HG02973 (cell line): ENCODE results near the gene DIDO1.
"Not testable (repeated sequence)": the region's sequence is repeated elsewhere in the genome, so short reads cannot be mapped to it uniquely, and the experiment has no call there.

Experiments
- ATAC-seq: cut with Tn5 transposase; IDR thresholded peaks from one replicate; pipeline ENCODE4 v1.9.1; 2021; ENCODE audit warnings: moderate library complexity; ENCODE audit not compliant: unreplicated experiment

The DIDO1 gene

DNA sequence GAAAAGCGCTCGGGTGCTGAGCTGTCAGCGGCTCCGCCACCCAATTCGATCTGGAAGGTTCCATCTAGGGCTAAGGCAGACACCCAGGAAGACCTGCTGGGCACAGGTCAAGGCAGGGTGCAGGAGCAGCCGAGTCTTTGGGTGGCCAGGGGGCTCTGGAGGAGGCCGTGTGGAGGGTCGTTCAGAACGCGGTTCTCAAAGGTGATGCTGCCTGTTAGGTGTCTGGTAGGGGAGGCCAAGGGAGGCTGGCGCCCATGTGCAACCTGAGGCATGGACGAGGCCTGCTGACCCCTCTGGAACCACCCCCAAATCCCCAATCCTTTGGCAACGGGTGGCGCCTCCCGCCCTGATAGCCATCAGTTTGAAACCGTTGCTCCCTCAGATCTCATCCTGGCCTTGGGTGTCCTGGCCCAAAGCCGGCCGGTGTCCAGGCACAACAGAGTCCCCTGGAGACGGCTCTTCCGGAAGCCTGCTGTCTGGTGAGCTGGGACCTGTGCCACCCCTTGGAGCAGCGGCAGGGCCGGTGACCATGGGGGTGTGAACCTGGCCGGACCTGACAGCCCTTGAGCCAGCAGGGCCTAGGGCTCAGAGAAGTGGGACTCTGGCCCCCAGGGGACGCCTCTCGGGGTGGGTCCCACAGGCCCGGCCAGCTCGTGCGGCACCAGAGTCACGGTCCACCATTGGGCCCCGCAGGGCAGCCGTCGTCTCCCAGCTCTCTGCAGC lies 36.7 kb upstream of the DIDO1 start:
- no peak for ATAC-seq

DNA sequence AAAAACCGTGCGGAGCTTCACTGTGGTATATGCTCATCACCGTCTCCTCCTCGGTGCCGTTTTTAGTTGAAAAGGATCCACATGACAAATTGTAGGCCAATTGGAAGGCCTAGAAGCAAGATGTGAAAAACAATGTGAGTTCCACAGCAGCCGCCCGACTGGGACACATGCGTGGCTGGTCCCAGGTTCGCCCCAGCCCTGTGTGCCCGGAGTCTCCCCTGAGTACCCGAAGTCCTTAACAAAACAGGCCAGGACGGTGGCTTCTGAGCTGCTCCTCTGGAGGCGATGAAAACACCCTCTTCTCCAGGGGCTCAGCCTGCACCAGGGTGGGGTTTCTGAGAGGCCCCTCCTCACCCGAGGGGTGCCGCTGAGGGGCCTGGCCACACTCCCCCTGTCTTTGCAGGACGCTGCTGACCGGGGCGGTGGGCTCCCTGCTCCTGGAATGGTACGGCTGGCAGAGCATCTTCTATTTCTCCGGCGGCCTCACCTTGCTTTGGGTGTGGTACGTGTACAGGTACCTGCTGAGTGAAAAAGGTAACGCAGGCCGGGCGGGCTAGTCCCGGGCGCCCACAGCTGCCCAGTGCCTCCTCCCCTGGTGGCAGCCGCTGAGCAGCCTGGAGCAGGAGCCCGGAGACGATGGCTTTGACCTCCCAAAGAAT lies 36.0 kb upstream of the DIDO1 start:
- ATAC-seq = no peak

DNA sequence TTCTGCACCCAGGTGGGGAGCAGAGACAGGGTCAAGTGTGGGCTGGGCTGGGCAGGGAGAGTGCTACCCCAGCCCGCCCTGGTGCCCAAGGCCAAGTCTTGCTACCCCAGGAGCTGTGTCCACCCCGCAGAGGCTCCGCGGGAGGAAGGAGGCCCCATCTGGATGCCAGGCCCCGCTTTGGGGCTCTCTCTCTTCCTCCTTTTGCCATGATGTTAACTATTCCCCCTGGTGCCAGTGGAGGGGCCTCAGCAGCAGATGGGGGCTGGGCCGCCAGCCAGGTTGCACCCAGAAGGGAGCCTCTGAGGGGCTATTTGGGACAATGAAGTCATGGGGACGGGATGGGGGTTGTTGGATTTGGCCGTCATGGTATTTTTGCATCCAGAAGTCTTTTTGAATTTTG lies 35.5 kb upstream of the DIDO1 start:
- no peak for ATAC-seq

DNA sequence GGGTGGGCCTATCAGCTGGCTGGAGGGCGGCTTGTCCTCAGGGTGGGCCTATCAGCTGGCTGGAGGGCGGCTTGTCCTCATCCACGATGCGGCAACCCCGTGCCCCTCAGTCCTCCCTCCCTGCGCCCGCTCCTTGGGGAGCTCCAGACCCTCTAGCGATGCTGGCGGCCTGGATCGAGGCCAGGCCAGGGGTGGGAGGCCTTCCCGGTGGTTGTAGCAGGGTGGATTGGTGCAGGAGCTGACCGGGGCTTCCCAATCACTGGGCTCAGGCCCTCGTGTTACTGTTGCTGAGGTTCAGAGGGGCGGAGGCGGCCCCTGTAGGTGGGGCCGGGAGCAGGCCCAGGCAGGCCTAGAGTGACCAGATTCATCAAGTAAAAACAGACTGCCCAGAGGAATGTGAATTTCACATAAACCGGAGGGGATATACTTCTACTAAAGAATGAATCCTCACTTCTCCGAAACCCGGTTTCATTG lies 35.0 kb upstream of the DIDO1 start:
- no peak for ATAC-seq

DNA sequence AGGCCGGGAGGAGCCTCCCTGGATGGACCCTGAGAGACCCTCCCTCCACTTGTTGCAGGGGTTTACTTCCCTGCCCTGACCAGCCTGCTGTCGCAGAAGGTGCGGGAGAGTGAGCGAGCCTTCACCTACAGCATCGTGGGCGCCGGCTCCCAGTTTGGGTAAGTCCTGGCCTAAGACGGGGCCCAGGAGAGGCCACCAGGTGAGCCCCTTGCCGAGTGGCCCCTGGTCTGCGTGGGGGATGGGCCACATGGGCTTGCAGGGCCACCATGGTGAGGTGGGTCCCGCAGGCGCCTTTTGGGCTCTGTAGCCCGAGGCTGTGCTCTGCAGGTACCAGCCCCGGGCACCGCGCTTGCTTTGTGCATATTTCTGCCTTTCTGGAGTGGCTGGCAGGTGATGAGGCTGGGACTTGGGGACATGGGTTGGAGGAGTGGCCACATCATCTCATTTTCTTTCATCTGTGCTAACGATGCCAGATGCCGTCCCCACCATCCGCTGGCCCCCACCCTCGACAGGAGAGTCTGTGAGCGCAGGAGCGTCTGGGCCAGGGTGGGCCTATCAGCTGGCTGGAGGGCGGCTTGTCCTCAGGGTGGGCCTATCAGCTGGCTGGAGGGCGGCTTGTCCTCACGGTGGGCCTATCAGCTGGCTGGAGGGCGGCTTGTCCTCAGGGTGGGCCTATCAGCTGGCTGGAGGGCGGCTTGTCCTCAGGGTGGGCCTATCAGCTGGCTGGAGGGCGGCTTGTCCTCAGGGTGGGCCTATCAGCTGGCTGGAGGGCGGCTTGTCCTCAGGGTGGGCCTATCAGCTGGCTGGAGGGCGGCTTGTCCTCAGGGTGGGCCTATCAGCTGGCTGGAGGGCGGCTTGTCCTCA lies 34.4 kb upstream of the DIDO1 start:
- not testable (repeated sequence) for ATAC-seq

DNA sequence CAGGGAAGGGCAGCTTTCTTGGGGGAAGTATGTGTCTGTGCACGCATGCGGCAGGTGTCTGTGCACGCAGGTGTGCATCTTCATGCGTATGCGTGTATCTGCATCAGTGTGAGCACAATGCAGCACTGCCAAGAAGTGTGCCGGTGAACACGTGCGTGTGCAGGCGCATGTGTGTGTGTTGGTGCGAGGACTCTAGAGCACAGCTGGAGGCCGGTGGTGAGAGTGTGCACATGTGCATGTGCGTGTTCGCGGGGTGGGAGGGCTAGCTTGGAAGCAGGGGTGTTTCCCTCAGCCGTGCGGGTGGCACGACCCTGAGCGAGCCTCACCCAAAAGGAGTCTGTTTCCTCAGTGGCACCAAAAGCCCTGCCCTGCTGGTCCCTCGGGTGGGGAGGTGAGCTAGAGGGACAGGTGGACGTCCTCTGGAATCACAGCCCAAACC lies 33.7 kb upstream of the DIDO1 start:
- ATAC-seq = no peak

DNA sequence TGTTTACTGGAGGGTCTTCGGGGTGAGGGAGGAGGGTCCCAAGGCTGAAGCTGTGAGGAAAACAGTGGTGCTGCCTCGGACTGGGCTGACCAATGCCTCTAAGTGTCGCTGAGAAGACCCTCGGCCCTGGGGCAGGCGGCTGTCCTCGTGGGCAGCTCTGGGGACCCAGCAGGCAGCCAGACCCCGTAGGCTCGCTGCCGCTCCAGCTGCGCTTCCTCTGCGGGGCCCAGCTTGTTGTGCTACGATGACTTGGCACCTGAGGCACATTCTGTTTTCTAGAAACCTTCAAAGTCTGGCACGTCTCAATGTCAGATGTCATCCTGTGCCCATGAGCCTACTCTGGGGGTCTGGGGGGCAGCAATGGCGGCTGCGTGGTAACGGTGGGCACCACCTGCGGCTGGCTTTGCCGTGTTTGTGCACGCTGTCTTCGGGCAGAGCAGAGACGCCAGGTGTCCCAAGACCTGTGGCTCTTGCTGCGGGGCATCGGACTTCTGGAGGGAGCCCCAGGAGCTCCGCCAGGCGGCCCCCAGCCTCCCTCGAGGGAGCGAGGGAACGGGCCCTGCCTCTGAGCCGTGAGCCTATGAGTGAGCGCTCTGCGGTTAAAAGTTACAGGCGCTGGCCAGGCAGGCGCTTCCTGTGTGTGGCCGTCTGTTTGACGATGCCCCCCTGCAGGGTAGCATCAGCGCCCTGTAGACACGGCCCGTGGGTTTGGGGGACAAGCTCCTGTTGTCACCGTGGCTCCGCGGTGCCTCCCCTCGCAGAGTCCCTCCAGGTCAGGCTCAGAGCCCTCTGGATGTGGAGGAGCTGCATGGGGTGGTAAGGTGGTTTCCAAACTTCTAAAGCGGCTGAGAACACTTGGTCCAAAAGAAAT lies 33.0 kb upstream of the DIDO1 start:
- no peak for ATAC-seq

DNA sequence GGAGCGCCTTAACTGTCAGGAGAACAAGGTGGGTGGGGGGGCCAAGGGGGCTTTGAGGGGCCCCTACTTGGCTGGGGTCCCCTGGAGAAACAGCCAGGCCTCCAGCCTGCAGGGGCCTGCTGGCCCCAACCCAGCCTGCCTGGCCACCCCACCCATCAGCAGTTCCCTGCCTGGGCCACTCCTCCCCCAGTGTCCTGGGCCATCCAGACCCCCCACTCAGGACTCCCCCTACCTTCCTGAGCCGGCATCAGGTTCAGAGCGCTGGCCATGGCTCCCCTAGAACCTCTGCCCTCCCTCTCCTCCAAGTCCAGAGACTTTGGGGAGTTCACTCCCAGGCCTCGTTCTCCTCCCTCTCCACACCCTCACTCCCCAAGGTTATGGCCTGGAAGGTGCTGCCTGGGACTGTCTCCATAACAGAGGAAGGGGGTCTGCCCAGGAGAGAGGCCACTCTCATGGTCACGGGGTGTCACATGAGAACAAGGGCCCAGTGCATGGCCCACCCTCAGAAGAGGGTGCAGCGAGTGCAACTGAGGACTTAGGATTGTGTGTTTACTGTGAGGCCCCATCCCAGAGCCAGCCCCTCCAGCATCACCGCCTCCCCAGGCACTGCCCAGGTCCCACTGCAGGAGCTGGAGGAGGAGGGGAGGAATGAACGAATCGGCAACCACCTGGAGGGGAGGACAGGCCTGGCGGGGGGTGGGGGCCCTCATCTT lies 32.2 kb upstream of the DIDO1 start:
- ATAC-seq = no peak

DNA sequence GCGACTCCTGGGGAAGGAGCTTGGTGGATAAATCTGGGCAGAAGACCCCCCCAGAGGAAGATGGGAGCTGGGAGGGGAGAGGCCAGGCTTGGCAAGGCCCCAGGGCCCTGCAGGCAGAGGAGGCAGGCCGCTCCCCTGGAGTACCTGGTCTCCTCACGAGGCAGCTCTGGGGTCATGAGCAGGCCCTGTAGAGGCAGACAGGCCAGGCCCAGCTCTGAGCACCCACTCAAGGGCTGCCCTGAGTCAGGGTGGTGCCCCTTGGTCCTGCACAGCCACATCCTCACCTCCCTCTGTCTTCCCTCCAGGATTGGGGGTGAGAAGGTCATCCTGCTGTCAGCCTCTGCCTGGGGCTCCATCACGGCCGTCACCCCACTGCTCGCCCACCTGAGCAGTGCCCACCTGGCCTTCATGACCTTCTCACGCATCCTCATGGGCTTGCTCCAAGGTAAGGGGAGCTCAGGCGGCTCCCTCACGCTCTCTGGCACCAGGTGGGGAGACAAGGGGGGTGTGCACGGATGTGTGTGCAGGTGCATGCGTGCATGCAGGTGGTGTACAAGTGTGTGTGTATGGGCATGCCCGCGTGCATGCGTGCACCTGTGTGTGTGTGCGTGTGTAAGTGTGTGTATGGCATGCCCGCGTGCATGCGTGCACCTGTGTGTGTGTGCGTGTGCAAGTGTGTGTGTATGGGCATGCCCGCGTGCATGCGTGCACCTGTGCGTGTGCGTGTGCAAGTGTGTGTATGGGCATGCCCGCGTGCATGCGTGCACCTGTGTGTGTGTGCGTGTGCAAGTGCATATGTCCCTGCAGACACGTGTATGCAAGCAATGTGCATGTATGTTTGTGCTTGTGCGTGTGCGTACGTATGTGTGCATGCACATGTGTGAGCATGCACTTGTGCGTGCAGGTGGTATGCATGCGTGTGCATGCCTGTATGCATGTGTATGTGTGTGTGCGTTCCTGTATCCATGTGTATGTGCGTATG lies 31.1 kb upstream of the DIDO1 start:
- ATAC-seq = no peak

DNA sequence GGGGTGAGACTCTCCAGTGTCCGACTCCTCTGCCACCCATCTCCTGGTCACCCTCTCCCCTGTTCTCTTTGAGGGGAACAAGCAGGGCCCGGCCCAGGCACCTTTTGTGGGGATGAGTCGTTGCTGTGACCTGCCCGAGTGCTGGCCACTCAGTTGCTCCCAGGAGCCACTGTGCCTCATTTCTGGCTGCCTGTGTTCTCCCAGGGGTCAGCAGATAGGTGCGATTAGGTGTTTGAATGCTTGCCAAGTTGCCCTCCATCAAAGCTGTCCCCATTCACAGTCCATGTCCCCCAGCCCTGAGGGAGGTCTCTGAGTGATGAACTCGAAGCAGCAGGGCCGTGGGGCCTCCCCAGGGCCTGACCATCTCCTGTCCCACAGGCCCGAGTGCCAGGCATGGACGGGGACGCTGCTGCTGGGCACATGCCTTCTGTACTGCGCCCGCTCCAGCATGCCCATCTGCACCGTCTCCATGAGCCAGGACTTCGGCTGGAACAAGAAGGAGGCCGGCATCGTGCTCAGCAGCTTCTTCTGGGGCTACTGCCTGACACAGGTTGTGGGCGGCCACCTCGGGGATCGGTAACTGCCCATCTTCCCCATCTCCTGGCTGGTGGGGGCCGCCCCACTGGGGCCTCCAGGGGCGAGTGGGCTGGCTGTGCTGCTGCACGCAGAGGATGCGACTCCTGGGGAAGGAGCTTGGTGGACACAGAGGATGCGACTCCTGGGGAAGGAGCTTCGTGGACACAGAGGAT lies 30.3 kb upstream of the DIDO1 start:
- no peak for ATAC-seq

DNA sequence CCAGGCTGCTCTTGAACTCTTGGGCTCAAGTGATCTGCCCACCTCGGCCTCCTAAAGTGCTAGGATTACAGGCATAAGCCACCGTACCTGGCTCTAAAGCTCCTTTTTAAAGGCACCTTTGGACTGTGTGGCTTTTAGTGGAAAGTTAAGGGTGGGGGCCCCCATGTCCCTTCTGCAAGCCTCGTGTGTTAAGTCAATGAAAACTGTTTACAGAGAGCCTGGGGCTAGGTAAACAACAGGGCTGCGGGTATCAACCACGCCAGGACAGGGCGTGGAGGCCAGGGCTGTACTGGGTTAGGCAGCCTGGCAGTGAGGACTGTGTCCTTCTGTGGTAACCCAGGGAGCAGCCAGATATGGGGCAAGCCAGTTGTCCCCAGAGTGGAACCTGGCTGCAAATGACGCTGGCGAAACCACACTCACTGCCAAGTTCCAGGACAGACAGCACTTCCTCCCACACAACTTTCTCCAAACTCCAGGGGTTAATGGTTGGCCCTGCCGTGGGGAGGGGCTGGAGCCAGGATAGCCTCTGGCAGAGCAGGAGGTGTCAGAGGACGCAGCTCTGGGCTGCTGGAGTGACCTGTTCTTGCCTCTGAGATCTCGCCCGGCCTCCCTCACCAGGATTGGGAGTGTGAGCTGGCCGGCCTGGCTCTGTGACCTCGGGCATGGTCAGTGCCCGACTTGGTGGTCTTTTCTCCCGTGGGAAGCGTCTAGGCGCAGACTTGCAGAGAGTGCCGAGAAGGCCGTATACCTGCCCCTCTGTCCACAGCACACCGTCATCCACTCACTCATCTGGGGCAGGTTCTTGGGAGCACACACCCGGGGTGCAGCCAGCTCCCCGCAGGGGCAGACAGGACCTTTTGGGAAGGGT lies 29.4 kb upstream of the DIDO1 start:
- ATAC-seq = no peak

DNA sequence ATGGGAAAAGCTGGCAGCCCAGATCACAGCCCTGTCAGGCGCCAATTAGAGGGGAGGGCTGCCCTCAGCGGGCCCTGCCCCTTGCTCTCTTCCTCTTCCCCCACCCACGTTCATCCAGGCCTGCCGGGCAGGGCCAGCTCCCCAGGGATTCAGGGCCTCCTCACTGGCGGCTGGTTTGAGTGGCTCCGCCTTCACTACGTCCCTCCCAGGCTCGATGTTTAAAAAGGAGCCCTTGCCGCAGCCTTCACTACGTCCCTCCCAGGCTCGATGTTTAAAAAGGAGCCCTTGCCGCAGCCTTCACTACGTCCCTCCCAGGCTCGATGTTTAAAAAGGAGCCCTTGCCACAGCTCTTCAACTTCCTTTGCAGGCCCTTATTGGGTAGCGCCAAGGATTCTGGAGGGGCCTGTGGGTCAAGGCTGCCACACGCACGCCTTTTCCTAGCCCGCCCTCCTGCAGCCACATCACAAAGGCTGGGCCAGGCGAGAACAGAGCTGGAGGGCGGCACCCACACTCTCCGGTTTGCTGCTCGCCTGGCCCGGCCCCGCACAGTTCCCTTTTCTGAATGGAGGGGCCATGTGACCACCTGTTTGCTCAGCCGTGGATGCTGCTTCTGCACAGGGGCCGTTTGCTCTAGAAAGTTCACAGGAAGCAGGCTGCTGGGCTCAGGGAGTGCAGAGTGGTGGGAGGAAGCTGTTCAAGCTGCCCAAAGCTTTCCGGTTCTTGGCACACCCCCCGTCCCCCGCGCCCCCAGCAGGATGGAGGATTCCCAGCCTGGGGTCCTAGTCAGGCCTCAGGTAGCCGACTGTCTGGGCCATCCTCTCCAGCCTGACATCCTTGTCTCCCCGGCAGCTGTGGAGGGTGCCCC lies 27.8 kb upstream of the DIDO1 start:
- ATAC-seq = peak; percentile 61

DNA sequence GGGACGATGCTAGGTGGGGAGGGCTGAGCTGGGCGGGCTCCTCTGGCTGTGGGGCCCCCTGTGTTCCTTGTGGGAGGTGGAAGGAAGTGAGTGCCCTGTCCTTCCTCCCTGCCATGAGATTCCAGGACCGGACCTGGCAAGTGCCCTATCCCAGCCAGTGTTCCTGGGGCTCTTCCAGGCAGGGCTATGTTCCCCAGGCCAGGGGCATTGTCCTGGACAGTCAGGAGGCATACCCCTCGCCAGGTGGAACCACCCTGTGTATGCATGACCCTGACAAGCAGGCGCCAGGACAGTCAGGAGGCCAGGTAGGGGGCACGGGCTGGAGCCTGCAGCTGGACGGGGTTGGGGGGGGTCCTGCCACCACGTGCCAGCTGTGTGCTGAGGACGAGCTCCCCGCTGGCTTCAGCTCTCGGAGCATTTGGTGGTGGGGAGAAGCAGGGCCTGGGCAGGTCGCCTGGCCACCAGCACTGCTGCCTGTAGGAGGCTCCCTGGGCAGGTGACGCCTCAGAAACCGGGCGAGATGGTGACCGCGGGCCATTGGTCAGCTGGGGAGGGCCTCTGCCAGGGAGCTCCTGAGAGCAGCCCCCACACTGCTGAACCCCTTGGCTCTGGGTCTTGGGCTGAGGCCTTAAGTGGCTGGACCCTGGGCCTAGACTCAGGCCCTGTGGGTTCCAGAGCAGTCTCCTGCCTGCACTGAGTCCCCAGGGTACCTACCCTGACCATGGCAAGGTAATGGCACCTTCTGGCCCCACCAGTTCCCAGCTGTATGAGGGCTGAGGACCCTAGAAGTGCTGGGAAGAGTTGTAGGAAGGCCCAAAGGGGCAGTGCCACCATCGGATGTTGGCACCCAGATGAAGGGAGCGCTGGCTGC lies 26.9 kb upstream of the DIDO1 start:
- no peak for ATAC-seq

DNA sequence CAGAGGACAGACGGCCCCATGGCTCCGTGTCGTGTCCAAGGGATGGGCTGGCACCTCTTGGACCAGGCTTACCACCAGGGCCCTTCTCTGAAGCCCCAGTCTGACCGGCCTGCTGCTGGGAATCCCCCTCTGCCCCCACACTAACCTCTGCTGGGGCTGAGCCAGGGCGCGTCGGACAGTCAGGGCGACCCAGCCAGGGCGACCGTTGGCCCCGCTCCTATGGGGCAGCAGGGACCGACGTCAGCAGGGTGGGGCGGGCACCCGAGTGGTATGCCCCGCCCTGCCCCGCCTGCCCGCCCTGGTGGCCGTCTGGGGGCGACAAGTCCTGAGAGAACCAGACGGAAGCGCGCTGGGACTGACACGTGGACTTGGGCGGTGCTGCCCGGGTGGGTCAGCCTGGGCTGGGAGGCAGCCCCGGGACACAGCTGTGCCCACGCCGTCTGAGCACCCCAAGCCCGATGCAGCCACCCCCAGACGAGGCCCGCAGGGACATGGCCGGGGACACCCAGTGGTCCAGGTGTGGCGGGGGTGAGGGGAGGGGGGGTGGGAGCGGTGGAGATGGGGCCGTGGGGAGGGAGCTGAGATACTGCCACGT lies 26.2 kb upstream of the DIDO1 start, which contains the start of gene SLC17A9:
SLC17A9 (plus strand) TSS at position 337 of the 595 bp plus-strand sequence; CDS start at position 459, 122 bp downstream.
- peak; percentile 37 for ATAC-seq

DNA sequence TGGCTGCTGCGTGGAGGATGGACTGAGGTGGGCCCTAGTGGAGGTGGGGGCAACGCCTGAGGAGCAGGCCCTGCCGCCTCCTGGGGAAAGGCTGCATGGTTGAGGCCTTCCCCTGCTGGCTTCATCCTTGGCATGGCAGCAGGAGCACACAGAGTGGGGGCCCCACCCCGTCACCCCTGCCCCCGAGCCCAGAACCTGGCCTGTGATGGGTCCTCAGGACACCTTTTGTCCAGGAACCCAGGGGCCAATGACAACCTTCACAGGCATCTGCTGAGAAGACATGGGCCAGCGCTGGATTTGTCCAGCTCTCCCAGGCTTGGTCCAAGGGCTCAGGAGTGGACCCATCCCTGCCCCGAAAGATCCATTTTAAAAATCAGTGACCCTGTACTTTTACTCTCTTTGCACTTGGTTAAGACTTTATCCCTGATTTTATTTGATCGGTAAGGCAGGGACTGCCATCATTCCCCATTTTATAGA lies 25.6 kb upstream of the DIDO1 start:
- ATAC-seq = no peak
